ENCODE measurements around the gene DOK1.
A peak's percentile ranks its signal among the peaks of the same experiment; 100 is the strongest.

DOK1 gene

GRCh38 chr2:74529357-74530238 is 24.9 kb upstream of the DOK1 start, which contains the start of the genes AUP1 and HTRA2:
AUP1 (minus strand) TSS chr2:74529706; CDS start chr2:74529629, 77 bp downstream.
HTRA2 (plus strand) TSS chr2:74529933; CDS start chr2:74530007, 74 bp downstream.
- Histone ChIP-seq H4K91ac (ENCODE audit: low read length) (peak within 1 kb of the TSS; percentile 86), H3K27me3 (ENCODE audit: control insufficient read depth in 1 of 2, insufficient read depth in 1 of 2, low read length in 2 of 2) (no peaks in the 10 kb centered on the region), H2AK5ac (ENCODE audit: low read length, severe bottlenecking) (no peak within 1 kb of the TSS), H2BK15ac (ENCODE audit: low read depth, poor library complexity, severe bottlenecking) (peak within 1 kb of the TSS; percentile 44), H4K8ac (ENCODE audit: low read length) (peak within 1 kb of the TSS; percentile 96), H2AFZ (ENCODE audit: low read depth, low read length) (peak within 1 kb of the TSS; percentile 84), H3K27ac (ENCODE audit: low read length, poor library complexity, severe bottlenecking) (peak within 1 kb of the TSS; percentile 77), H3K9ac (ENCODE audit: low read length) (peak within 1 kb of the TSS; percentile 98), H3K14ac (ENCODE audit: low read length in 2 of 2) (peak within 1 kb of the TSS in 1 of 2 experiments; percentile 82), H3K4ac (ENCODE audit: low read depth in 1 of 2, low read length in 2 of 2) (peak within 1 kb of the TSS; percentile 52 to 77), H3K18ac (ENCODE audit: low read depth in 1 of 2, low read length in 2 of 2) (peak within 1 kb of the TSS; percentile 93), H2BK5ac (ENCODE audit: low read depth, low read length, poor library complexity, severe bottlenecking) (peak within 1 kb of the TSS; percentile 81), H2BK120ac (ENCODE audit: low read depth, low read length) (peak within 1 kb of the TSS; percentile 45), H3K23ac (ENCODE audit: low read length in 2 of 2) (peak within 1 kb of the TSS in 1 of 2 experiments; percentile 71), H3K4me1 (ENCODE audit: control insufficient read depth, insufficient read depth, low read depth, low read length) (peaks cover 17% of the 10 kb centered on the region), H3K9me3 (ENCODE audit: control insufficient read depth, low read length) (no peaks in the 10 kb centered on the region), H3K36me3 (ENCODE audit: control insufficient read depth in 1 of 2, insufficient read depth in 2 of 2, low read depth in 1 of 2, low read length in 2 of 2) (peaks cover 49 to 67% of the 10 kb centered on the region in 2 experiments), H3K4me2 (ENCODE audit: low read length, poor library complexity, severe bottlenecking) (peak within 1 kb of the TSS; percentile 92), H3K4me3 (ENCODE audit: insufficient read depth in 1 of 2, low read depth in 1 of 2, low read length in 2 of 2) (peak within 1 kb of the TSS; percentile 80 to 97), H3K79me1 (replicated peaks; ENCODE audit: low read length, poor library complexity, severe bottlenecking) (peaks cover 29% of the 10 kb centered on the region), H2BK12ac (ENCODE audit: low read length in 2 of 2) (peak within 1 kb of the TSS in 1 of 2 experiments; percentile 64)
- under 1% methylated on average over 83 of the region's 87 CpGs for WGBS
- peak; percentile 99 for DNase-seq

- Histone ChIP-seq H3K27me3 (ENCODE audit: control insufficient read depth in 1 of 2, insufficient read depth in 1 of 2, low read length in 2 of 2) (no peaks in the 10 kb centered on the region), H3K4ac (ENCODE audit: low read depth in 1 of 2, low read length in 2 of 2) (peak overlapping the region; percentile 8 to 46), H2AFZ (ENCODE audit: low read depth, low read length) (peak overlapping the region; percentile 65), H4K8ac (ENCODE audit: low read length) (peak overlapping the region; percentile 56), H2AK5ac (ENCODE audit: low read length, severe bottlenecking) (no peak overlapping the region), H3K14ac (ENCODE audit: low read length in 2 of 2) (peak overlapping the region in 1 of 2 experiments; percentile 82), H3K18ac (ENCODE audit: low read depth in 1 of 2, low read length in 2 of 2) (peak overlapping the region; percentile 45 to 77), H3K4me3 (ENCODE audit: insufficient read depth in 1 of 2, low read depth in 1 of 2, low read length in 2 of 2) (peak overlapping the region; percentile 78 to 97), H3K23ac (ENCODE audit: low read length in 2 of 2) (peak overlapping the region in 1 of 2 experiments; percentile 71), H3K27ac (ENCODE audit: low read length, poor library complexity, severe bottlenecking) (no peak overlapping the region), H3K36me3 (ENCODE audit: control insufficient read depth in 1 of 2, insufficient read depth in 2 of 2, low read depth in 1 of 2, low read length in 2 of 2) (peaks cover 46 to 62% of the 10 kb centered on the region in 2 experiments), H3K4me1 (ENCODE audit: control insufficient read depth, insufficient read depth, low read depth, low read length) (peaks cover 17% of the 10 kb centered on the region), H3K9ac (ENCODE audit: low read length) (peak overlapping the region; percentile 98), H2BK5ac (ENCODE audit: low read depth, low read length, poor library complexity, severe bottlenecking) (no peak overlapping the region), H2BK12ac (ENCODE audit: low read length in 2 of 2) (peak overlapping the region in 1 of 2 experiments; percentile 40), H2BK120ac (ENCODE audit: low read depth, low read length) (peak overlapping the region; percentile 45), H4K91ac (ENCODE audit: low read length) (peak overlapping the region; percentile 47), H3K79me1 (replicated peaks; ENCODE audit: low read length, poor library complexity, severe bottlenecking) (peaks cover 29% of the 10 kb centered on the region), H3K9me3 (ENCODE audit: control insufficient read depth, low read length) (no peaks in the 10 kb centered on the region), H3K4me2 (ENCODE audit: low read length, poor library complexity, severe bottlenecking) (peak overlapping the region; percentile 86), H2BK15ac (ENCODE audit: low read depth, poor library complexity, severe bottlenecking) (peak overlapping the region; percentile 44)
- DNase-seq, result peak; percentile 55
- WGBS, result 18% methylated on average over 54 of the region's 54 CpGs
Measured at GRCh38 chr2:74530239-74531187, 24.0 kb upstream of the DOK1 start.

GRCh38 chr2:74531666-74532065 is 22.9 kb upstream of the DOK1 start:
- WGBS, result 93% methylated on average over 7 of the region's 7 CpGs
- H2AFZ ChIP-seq (ENCODE audit: low read depth, low read length), result no peak overlapping the region
- peaks cover 17% of the 10 kb centered on the region for H3K4me1 ChIP-seq (ENCODE audit: control insufficient read depth, insufficient read depth, low read depth, low read length)
- H3K4ac ChIP-seq (ENCODE audit: low read depth in 1 of 2, low read length in 2 of 2), result no peak overlapping the region
- peaks cover 34 to 50% of the 10 kb centered on the region in 2 experiments for H3K36me3 ChIP-seq (ENCODE audit: control insufficient read depth in 1 of 2, insufficient read depth in 2 of 2, low read depth in 1 of 2, low read length in 2 of 2)
- H2AK5ac ChIP-seq (ENCODE audit: low read length, severe bottlenecking), result no peak overlapping the region
- no peak overlapping the region for H2BK12ac ChIP-seq (ENCODE audit: low read length in 2 of 2)
- peaks cover 26% of the 10 kb centered on the region for H3K79me1 ChIP-seq (replicated peaks; ENCODE audit: low read length, poor library complexity, severe bottlenecking)
- no peak overlapping the region for H3K27ac ChIP-seq (ENCODE audit: low read length, poor library complexity, severe bottlenecking)
- no peaks in the 10 kb centered on the region for H3K27me3 ChIP-seq (ENCODE audit: control insufficient read depth in 1 of 2, insufficient read depth in 1 of 2, low read length in 2 of 2)
- no peak overlapping the region for H4K91ac ChIP-seq (ENCODE audit: low read length)
- H3K9me3 ChIP-seq (ENCODE audit: control insufficient read depth, low read length), result no peaks in the 10 kb centered on the region
- no peak overlapping the region for H3K14ac ChIP-seq (ENCODE audit: low read length in 2 of 2)
- no peak overlapping the region for H2BK120ac ChIP-seq (ENCODE audit: low read depth, low read length)
- no peak overlapping the region for H4K8ac ChIP-seq (ENCODE audit: low read length)
- H3K18ac ChIP-seq (ENCODE audit: low read depth in 1 of 2, low read length in 2 of 2), result no peak overlapping the region
- no peak for DNase-seq
- H3K4me3 ChIP-seq (ENCODE audit: insufficient read depth in 1 of 2, low read depth in 1 of 2, low read length in 2 of 2), result peak overlapping the region in 1 of 2 experiments; percentile 97
- no peak overlapping the region for H3K23ac ChIP-seq (ENCODE audit: low read length in 2 of 2)
- H2BK5ac ChIP-seq (ENCODE audit: low read depth, low read length, poor library complexity, severe bottlenecking), result no peak overlapping the region
- peak overlapping the region; percentile 98 for H3K9ac ChIP-seq (ENCODE audit: low read length)
- H2BK15ac ChIP-seq (ENCODE audit: low read depth, poor library complexity, severe bottlenecking), result no peak overlapping the region
- no peak overlapping the region for H3K4me2 ChIP-seq (ENCODE audit: low read length, poor library complexity, severe bottlenecking)

All from mesenchymal stem cell (in vitro differentiated cells and primary cell).